IPS-15b (cell line): ENCODE data around the gene FIG4.
"Not testable (repeated sequence)": the region's sequence is repeated elsewhere in the genome, so short reads cannot be mapped to it uniquely, and the experiment has no call there.

Experiments used
- H3K27me3 ChIP-seq: one replicate; pipeline ENCODE4 v1.6.1; 2013; ENCODE audit warnings: low read length; ENCODE audit not compliant: control insufficient read depth, insufficient read depth
- H3K36me3 ChIP-seq: one replicate; pipeline ENCODE4 v1.6.1; 2013; ENCODE audit warnings: low read length; ENCODE audit not compliant: control insufficient read depth, insufficient read depth
- H3K4me1 ChIP-seq: one replicate; pipeline ENCODE4 v1.6.1; 2013; ENCODE audit warnings: mild to moderate bottlenecking, low read length; ENCODE audit not compliant: control insufficient read depth, insufficient read depth
- H3K4me3 ChIP-seq: one replicate; pipeline ENCODE4 v1.5.1; 2013; ENCODE audit warnings: low read depth, low read length
- H3K9ac ChIP-seq: one replicate; pipeline ENCODE4 v1.6.1; 2013; ENCODE audit warnings: low read depth, mild to moderate bottlenecking, low read length
- H3K9me3 ChIP-seq: one replicate; pipeline ENCODE4 v1.6.1; 2013; ENCODE audit warnings: mild to moderate bottlenecking, low read length; ENCODE audit not compliant: control insufficient read depth, insufficient read depth

Gene FIG4

DNA sequence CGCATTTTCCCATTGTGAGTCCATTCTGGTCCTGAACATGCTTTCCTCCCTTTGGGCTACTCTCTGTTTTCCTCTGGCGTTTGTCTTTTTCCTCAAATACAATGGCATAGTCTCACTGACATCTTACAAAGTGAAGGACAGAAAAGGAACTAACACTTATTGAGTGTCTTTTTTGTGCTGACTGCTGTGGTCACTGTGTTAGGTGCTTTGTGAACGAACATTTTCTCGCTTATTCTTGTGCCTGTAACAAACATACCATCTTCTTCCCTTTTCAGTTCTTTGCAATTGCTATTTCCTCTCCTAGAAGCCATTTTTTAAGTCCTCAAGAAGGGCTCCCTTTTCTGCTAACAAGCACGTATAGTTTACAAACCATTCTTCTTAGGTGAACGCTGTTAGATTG is 15.4 kb downstream of the FIG4 start:
- H3K27me3 ChIP-seq, result no peaks in the 10 kb centered on the region
- no peak overlapping the region for H3K9ac ChIP-seq
- no peaks in the 10 kb centered on the region for H3K9me3 ChIP-seq
- H3K4me1 ChIP-seq, result peaks cover 10% of the 10 kb centered on the region
- no peak overlapping the region for H3K4me3 ChIP-seq
- no peaks in the 10 kb centered on the region for H3K36me3 ChIP-seq

DNA sequence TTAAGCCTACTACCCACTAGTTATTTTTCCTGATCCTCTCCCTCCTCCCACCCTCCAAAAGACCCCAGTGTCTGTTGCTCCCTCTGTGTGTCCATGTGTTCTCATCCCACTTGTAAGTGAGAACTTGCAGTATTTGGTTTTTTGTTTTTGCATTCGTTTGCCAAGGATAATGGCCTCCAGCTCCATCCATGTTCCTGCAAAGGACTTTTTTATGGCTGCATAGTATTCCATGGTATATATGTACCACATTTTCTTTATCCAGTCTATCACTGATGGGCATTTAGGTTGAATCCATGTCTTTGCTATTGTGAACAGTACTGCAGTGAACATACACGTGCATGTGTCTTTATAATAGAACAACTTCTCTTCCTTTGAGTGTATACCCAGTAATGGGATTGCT is 17.0 kb downstream of the FIG4 start:
- H3K27me3 ChIP-seq, H3K36me3 ChIP-seq, H3K4me3 ChIP-seq: not testable (repeated sequence)

DNA sequence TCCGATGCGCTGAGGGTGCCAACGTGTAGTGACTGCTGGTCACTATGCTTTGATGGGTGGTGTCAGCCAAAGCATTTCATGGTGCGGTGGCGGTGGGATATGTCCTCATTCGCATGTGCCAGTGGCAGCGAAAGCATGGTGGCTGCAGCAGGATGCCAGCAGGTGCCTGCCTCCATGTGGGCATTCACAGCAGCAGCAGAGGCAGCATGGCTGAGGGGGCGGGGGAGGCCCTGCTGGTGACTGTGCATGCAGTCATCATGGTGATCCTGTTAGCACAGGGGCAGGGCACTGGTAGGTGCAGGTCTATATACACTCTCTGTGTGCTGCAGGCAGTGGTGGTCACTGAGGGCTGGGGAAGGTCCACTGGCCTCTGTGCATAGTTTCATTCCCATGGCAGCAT is 22.0 kb downstream of the FIG4 start:
- H3K4me3 ChIP-seq, result no peak overlapping the region
- no peaks in the 10 kb centered on the region for H3K9me3 ChIP-seq
- H3K27me3 ChIP-seq, result no peaks in the 10 kb centered on the region
- H3K36me3 ChIP-seq, result no peaks in the 10 kb centered on the region
- no peaks in the 10 kb centered on the region for H3K4me1 ChIP-seq
- H3K9ac ChIP-seq, result no peak overlapping the region

More for the DNA sequence above, 17.0 kb downstream of the FIG4 start:
- H3K4me1 ChIP-seq, H3K9me3 ChIP-seq, H3K9ac ChIP-seq: not testable (repeated sequence)

DNA sequence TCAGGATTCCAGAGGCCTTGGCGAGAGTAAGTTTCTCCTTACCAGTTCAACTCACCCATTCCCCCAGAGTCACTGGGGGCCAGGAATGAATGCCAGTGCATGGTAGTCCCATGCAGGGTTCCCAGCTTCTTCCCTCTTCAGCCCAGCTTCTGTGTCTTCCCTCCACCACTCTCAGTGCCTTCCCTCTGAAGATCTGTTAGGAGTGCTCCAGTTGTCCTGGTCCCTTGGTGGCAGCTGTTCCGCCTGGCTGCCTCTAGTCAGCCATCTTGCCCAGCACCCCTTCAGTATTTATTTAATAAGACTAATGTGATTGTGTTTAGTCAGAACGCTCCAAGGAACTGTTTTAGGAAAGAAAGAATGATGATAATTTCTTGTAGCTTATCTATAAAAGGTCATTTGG is 23.1 kb downstream of the FIG4 start:
- H3K9me3 ChIP-seq, result no peaks in the 10 kb centered on the region
- H3K4me1 ChIP-seq, result no peaks in the 10 kb centered on the region
- H3K27me3 ChIP-seq, result no peaks in the 10 kb centered on the region
- H3K36me3 ChIP-seq, result no peaks in the 10 kb centered on the region
- no peak overlapping the region for H3K9ac ChIP-seq
- no peak overlapping the region for H3K4me3 ChIP-seq

DNA sequence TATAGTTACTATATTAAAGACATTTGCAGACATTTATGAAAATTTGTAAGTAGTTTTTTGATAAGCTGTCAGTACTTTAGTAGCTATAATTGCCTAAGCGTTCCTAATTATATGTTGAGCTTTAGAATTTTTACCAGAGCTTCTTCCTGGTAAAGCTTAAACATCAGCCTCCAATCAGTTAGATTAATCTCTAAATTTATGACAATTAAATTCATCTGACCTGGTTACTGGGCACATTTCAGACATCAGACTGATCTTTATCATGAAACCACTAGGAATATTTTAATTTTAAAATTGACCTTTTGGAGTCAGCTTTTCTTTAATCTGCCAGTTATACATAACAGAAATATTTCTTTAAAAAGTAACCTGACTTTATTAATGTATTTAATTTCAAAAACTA is 23.5 kb downstream of the FIG4 start:
- Histone ChIP-seq H3K9me3 (no peaks in the 10 kb centered on the region), H3K4me1 (no peaks in the 10 kb centered on the region), H3K36me3 (no peaks in the 10 kb centered on the region), H3K9ac (no peak overlapping the region), H3K27me3 (no peaks in the 10 kb centered on the region), H3K4me3 (no peak overlapping the region)

DNA sequence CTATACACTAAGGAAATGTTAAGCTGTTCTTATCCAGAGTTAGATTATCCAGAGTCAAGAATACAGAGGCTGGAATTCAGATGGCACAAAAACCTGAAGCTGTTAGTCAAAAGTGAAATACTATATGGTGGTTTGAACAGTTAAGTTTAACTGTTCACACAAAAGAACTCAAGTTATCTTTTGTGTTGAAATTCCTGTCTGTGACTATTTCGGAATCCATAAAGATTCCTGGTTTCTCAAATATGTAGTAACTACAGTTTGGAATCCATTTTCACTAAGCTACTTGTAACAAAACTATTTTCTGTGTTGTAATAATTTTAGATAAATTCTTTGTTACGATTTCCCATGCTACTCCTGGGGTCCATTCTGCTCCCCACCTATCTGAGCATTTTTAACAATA is 24.5 kb downstream of the FIG4 start:
- H3K4me3 ChIP-seq, result no peak overlapping the region
- no peaks in the 10 kb centered on the region for H3K4me1 ChIP-seq
- H3K9ac ChIP-seq, result no peak overlapping the region
- H3K36me3 ChIP-seq, result no peaks in the 10 kb centered on the region
- no peaks in the 10 kb centered on the region for H3K9me3 ChIP-seq
- H3K27me3 ChIP-seq, result no peaks in the 10 kb centered on the region

DNA sequence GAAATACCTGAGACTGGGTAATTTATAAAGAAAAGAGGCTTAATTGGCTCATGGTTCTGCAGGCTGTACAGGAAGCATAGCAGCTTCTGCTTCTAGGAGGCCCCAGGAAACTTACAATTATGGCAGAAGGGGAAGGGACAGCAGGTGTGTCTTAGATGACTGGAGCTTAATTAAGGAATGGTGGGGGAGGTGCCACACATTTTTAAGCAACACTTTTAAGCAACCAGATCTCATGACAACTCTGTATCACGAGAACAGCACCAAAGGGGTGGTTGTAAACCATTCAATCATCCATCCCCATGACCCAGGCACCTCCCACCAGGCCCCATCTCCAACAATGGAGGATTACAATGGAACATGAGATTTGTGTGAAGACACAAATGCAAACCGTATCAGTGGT is 26.9 kb downstream of the FIG4 start:
- H3K4me1 ChIP-seq, result no peaks in the 10 kb centered on the region
- H3K4me3 ChIP-seq, result no peak overlapping the region
- H3K36me3 ChIP-seq, result no peaks in the 10 kb centered on the region
- H3K9me3 ChIP-seq, result no peaks in the 10 kb centered on the region
- no peak overlapping the region for H3K9ac ChIP-seq
- no peaks in the 10 kb centered on the region for H3K27me3 ChIP-seq

DNA sequence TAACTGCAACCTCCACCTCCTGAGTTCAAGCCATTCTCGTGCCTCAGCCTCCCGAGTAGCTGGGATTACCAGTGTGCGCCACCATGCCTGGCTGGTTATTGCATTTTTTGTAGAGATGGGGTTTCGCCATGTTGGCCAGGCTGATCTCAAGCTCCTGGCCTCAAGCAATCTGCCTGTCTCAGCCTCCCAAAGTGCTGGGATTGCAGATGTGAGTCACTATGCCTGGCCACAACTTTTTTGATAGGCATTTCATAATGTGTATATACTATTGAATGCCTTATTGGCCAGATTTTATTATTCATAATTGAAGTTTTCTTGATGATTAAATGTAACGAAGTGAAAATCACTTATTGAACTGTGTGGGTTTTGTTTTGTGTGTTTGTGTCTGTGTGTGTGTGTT is 27.9 kb downstream of the FIG4 start:
- Histone ChIP-seq H3K4me1 (no peaks in the 10 kb centered on the region), H3K27me3 (no peaks in the 10 kb centered on the region), H3K36me3 (no peaks in the 10 kb centered on the region), H3K9me3 (no peaks in the 10 kb centered on the region), H3K9ac (no peak overlapping the region), H3K4me3 (no peak overlapping the region)

DNA sequence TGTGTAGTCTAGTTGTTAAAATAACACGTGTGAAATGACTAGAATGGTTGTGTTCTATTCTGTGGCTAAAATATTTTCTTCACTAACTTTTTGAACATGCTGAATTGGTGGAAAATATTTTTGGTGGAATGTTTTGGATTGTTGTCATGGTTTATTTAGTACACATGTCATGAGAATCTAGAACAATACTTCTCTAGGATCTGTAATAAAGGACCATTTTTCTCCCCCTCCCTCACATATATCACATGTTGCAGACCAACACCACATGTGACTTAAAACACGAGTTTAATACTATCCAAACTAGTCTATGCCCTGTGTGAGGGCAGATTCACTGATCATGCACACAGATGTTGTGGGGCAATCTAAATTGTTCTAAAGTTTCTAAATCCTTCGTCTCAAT is 29.2 kb downstream of the FIG4 start:
- Histone ChIP-seq H3K4me1 (no peaks in the 10 kb centered on the region), H3K9ac (no peak overlapping the region), H3K27me3 (no peaks in the 10 kb centered on the region), H3K4me3 (no peak overlapping the region), H3K9me3 (no peaks in the 10 kb centered on the region), H3K36me3 (no peaks in the 10 kb centered on the region)

DNA sequence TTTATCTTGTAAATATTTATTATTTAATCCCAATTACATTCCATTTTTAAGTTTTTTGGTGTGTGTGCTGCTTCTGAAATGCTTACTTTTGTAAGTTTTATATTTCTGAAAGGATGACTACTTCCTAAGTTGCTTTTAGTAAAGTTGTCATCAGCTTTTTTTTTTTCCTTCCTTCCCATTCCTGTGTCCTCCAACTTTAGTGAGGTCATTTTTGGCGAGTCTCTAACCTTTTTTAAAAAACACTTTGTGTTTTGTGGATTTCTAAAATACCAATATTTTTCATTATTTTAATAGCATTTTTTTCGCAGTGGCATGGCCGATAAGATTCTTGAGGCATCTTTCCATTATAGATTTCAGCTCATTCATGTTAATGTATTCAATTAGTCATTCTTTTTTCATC is 30.9 kb downstream of the FIG4 start:
- Histone ChIP-seq H3K4me3 (no peak overlapping the region), H3K36me3 (no peaks in the 10 kb centered on the region), H3K9ac (no peak overlapping the region), H3K27me3 (no peaks in the 10 kb centered on the region), H3K4me1 (no peaks in the 10 kb centered on the region), H3K9me3 (no peaks in the 10 kb centered on the region)

DNA sequence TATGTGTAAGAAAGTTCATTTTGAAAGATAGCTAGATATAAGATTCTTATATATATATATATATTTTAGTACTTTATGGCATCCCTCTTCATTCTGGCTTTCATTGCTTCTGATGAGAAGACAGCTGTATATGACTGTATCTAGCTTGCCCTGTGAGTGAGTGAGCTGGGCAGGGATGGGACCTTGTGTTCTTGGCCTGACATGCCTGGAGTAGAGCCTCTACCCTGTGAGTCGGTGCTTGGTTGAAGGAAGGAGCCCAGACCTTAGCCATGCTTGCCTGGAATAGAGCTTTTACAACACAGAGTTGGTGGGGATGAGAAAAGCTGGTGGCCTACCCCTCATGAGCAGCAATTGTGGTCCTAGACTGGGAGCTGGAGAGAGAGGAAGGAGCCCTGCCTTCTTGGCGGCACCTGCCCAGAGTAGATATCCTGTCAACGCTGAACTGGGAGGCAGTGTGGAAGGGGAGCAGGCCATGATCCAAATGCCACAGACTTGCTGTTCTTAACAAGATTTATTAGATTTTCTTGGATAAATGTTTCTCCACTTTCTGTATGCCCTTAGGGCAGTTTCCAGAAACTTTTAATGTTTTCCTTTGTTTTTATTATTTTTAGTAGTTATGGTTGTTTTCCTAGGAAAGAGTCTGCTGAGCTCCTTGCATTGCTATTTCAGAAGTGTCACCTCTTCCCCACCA is 31.6 kb downstream of the FIG4 start:
- H3K4me1 ChIP-seq, result no peaks in the 10 kb centered on the region
- H3K27me3 ChIP-seq, result no peaks in the 10 kb centered on the region

DNA sequence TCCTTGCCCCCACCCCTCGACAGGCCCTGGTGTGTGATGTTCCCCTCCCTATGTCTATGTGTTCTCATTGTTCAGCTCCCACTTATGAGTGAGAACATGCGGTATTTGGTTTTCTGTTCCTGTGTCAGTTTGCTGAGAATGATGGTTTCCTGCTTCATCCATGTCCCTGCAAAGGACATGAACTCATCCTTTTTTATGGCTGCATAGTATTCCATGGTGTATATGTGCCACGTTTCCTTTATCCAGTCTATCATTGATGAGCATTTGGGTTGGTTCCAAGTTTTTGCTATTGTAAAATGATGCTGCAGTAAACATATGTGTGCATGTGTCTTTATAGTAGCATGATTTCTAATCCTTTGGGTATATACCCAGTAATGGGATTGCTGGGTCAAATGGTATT is 34.2 kb downstream of the FIG4 start:
- H3K4me1 ChIP-seq, H3K9me3 ChIP-seq, H3K36me3 ChIP-seq, H3K9ac ChIP-seq, H3K27me3 ChIP-seq, H3K4me3 ChIP-seq: not testable (repeated sequence)

More for the DNA sequence above, 31.6 kb downstream of the FIG4 start:
- no peaks in the 10 kb centered on the region for H3K9me3 ChIP-seq
- no peak overlapping the region for H3K4me3 ChIP-seq
- H3K36me3 ChIP-seq, result no peaks in the 10 kb centered on the region
- H3K9ac ChIP-seq, result no peak overlapping the region
